ENCODE measurements around the gene LRRK2. TPM values are rescaled to one million over a fixed set of nuclear protein-coding genes. Genes with fewer than 3 reads are reported as not detected.

Gene LRRK2
- total and polyA plus RNA-seq, 2 experiments from 2014 or later = 0.24 TPM; not detected in 1

GRCh38 chr12:40310211-40310610 is 85.4 kb downstream of the LRRK2 start:
- no peak for ATAC-seq
- H3F3A ChIP-seq (replicated peaks; ENCODE audit: low read depth) = no peaks in the 10 kb centered on the region
- H3K79me2 ChIP-seq (replicated peaks; ENCODE audit: insufficient read depth) = no peaks in the 10 kb centered on the region
- H3K36me3 Mint-ChIP-seq (ENCODE audit: low read depth) = no peaks in the 10 kb centered on the region
- no peak overlapping the region for H3K27ac ChIP-seq (ENCODE audit: low read depth)
- H3K9me3 Mint-ChIP-seq = no peaks in the 10 kb centered on the region
- no peaks in the 10 kb centered on the region for H4K20me1 ChIP-seq (replicated peaks; ENCODE audit: insufficient read depth)
- no peak overlapping the region for H3K27ac Mint-ChIP-seq
- no peaks in the 10 kb centered on the region; the same call in 2 of the 3 replicates for H3K4me1 Mint-ChIP-seq
- H2AFZ ChIP-seq = 0 out of 2 replicates have a peak overlapping the region, but pooled peaks have one; percentile 8
- no peak overlapping the region for H3K4me3 ChIP-seq
- peak; percentile 6 for DNase-seq (ENCODE audit: low spot score)
- H3K4me3 Mint-ChIP-seq = no peak overlapping the region
- H3K36me3 ChIP-seq (ENCODE audit: insufficient read depth) = no peaks in the 10 kb centered on the region
- H3K9me2 ChIP-seq (ENCODE audit: insufficient read depth) = no peaks in the 10 kb centered on the region
- H3K27me3 Mint-ChIP-seq (ENCODE audit: insufficient read depth, low read depth, poor library complexity) = peaks cover 2% of the 10 kb centered on the region
- no peaks in the 10 kb centered on the region for H3K27me3 ChIP-seq (ENCODE audit: insufficient read depth)
- TF ChIP-seq ZNF331 (CRISPR knock-in tag; IDR thresholded peaks at IDR 0.05; ENCODE audit: low read depth) (no peak), JUNB (IDR thresholded peaks at IDR 0.05; ENCODE audit: unreplicated experiment) (no peak)
- H3K4me1 ChIP-seq (ENCODE audit: insufficient read depth) = peaks cover 3% of the 10 kb centered on the region; the same call in 1 of the 2 replicates
- H3K4me2 ChIP-seq = no peak overlapping the region

- H3K27ac Mint-ChIP-seq = no peak overlapping the region
- no peaks in the 10 kb centered on the region for H3F3A ChIP-seq (replicated peaks; ENCODE audit: low read depth)
- H3K4me2 ChIP-seq = no peak overlapping the region
- no peaks in the 10 kb centered on the region for H4K20me1 ChIP-seq (replicated peaks; ENCODE audit: insufficient read depth)
- no peak overlapping the region for H3K4me3 Mint-ChIP-seq
- H3K4me3 ChIP-seq = no peak overlapping the region
- DNase-seq (ENCODE audit: low spot score) (no peak), ATAC-seq (no peak)
- H3K79me2 ChIP-seq (replicated peaks; ENCODE audit: insufficient read depth) = no peaks in the 10 kb centered on the region
- no peaks in the 10 kb centered on the region for H3K36me3 ChIP-seq (ENCODE audit: insufficient read depth)
- H3K27ac ChIP-seq (ENCODE audit: low read depth) = no peak overlapping the region
- no peaks in the 10 kb centered on the region for H3K27me3 ChIP-seq (ENCODE audit: insufficient read depth)
- H3K36me3 Mint-ChIP-seq (ENCODE audit: low read depth) = no peaks in the 10 kb centered on the region
- H3K4me1 ChIP-seq (ENCODE audit: insufficient read depth) = peaks cover 3% of the 10 kb centered on the region; the same call in 1 of the 2 replicates
- no peak overlapping the region for H2AFZ ChIP-seq
- no peaks in the 10 kb centered on the region for H3K9me3 Mint-ChIP-seq
- H3K27me3 Mint-ChIP-seq (ENCODE audit: insufficient read depth, low read depth, poor library complexity) = no peaks in the 10 kb centered on the region
- H3K4me1 Mint-ChIP-seq = no peaks in the 10 kb centered on the region; the same call in 2 of the 3 replicates
- no peaks in the 10 kb centered on the region for H3K9me2 ChIP-seq (ENCODE audit: insufficient read depth)
- TF ChIP-seq EZH2 (IDR thresholded peaks at IDR 0.05; ENCODE audit: low read depth, unreplicated experiment) (no peak), NANOG (IDR thresholded peaks at IDR 0.05; ENCODE audit: borderline replicate concordance) (no peak), ETS1 (IDR thresholded peaks at IDR 0.05) (no peak), REST (IDR thresholded peaks at IDR 0.05; ENCODE audit: unreplicated experiment) (no peak), ZNF462 (CRISPR knock-in tag; IDR thresholded peaks at IDR 0.05) (no peak), STAT1 (IDR thresholded peaks at IDR 0.05; ENCODE audit: unreplicated experiment) (no peak), JUNB (IDR thresholded peaks at IDR 0.05; ENCODE audit: unreplicated experiment) (no peak), CTCF (conservative IDR thresholded peaks at IDR 0.05; ENCODE audit: low read depth in 2 of 2) (no peak)
These were observed 87.4 kb downstream of the LRRK2 start for GRCh38 chr12:40312196-40312595.

Data from GM23338 (cell line).